HEK293 (cell line): ENCODE results near the gene TCOF1.

Experiments used
- CTCF ChIA-PET: fragments of 350-600 bp; formaldehyde crosslinking; extraction: SDS; loops from one replicate; lab custom pipeline; 2021; ENCODE audit warnings: antibody characterized with exemption; lab: Yijun Ruan, JAX
- POLR2A ChIA-PET: fragments of 300-600 bp; formaldehyde crosslinking; extraction: SDS; loops from one replicate; lab custom pipeline; 2020; ENCODE audit warnings: antibody characterized with exemption, inconsistent platforms; lab: Yijun Ruan, JAX
- H3K27ac ChIP-seq: fragments of 200-500 bp; sonication (Bioruptor generic); 2 replicates; pipeline ENCODE4 v1.5.1; 2014; ENCODE audit warnings: low read depth, low read length, control low read depth, inconsistent platforms; ENCODE audit errors: extremely low read depth
- H3K36me3 ChIP-seq, 2 experiments: fragments of 200-500 bp in 1 of 2; sonication (Bioruptor generic) in 1 of 2; 1 replicate in 1 of 2; 2 replicates in 1 of 2; pipeline ENCODE4 v1.5.1; 2014 to 2017; ENCODE audit warnings: inconsistent platforms in 2 of 2, low read length in 2 of 2; ENCODE audit not compliant: control insufficient read depth in 2 of 2, insufficient read depth in 1 of 2
- H3K4me1 ChIP-seq: fragments of 200-500 bp; sonication (Bioruptor generic); 2 replicates; pipeline ENCODE4 v1.5.1; 2014; ENCODE audit warnings: mild to moderate bottlenecking, low read length, inconsistent platforms; ENCODE audit not compliant: control insufficient read depth, insufficient read depth
- H3K4me3 ChIP-seq: 2 replicates; pipeline ENCODE4 v1.5.1; 2011; ENCODE audit warnings: low read depth, mild to moderate bottlenecking, control low read depth, low read length, moderate library complexity
- H3K9me3 ChIP-seq: fragments of 200-500 bp; sonication (Bioruptor generic); 2 replicates; pipeline ENCODE4 v1.5.1; 2014; ENCODE audit warnings: low read depth, low read length, inconsistent platforms; ENCODE audit not compliant: control insufficient read depth, insufficient read depth
- IKZF3 ChIP-seq: fragments of 450-650 bp; IDR thresholded peaks from 2 replicates; pipeline ENCODE4 v1.5.0; 2018; ENCODE audit warnings: missing biosample characterization, mild to moderate bottlenecking, missing genetic modification characterization, moderate library complexity
- KLF10 ChIP-seq: fragments of 450-650 bp; IDR thresholded peaks from 2 replicates; pipeline ENCODE4 v1.5.1; 2018; ENCODE audit warnings: missing biosample characterization, mild to moderate bottlenecking, missing genetic modification characterization
- MZF1 ChIP-seq: fragments of 450-650 bp; formaldehyde crosslinking; IDR thresholded peaks from 2 replicates; pipeline ENCODE4 v1.5.1; 2017; ENCODE audit warnings: missing biosample characterization, missing genetic modification characterization, borderline replicate concordance
- SCRT2 ChIP-seq: fragments of 450-650 bp; formaldehyde crosslinking; IDR thresholded peaks from 2 replicates; pipeline ENCODE4 v1.5.1; 2016; ENCODE audit warnings: missing biosample characterization, missing genetic modification characterization
- ZBTB1 ChIP-seq: fragments of 450-650 bp; formaldehyde crosslinking; IDR thresholded peaks from 2 replicates; pipeline ENCODE4 v1.5.1; 2016; ENCODE audit warnings: missing biosample characterization, missing genetic modification characterization
- ZBTB17 ChIP-seq: fragments of 450-650 bp; formaldehyde crosslinking; IDR thresholded peaks from 2 replicates; pipeline ENCODE4 v1.5.1; 2016; ENCODE audit warnings: missing biosample characterization, missing genetic modification characterization
- ZBTB8A ChIP-seq: fragments of 450-650 bp; formaldehyde crosslinking; IDR thresholded peaks from 2 replicates; pipeline ENCODE4 v1.5.1; 2016; ENCODE audit warnings: missing biosample characterization, missing genetic modification characterization
- ZFP37 ChIP-seq: fragments of 450-650 bp; formaldehyde crosslinking; IDR thresholded peaks from 2 replicates; pipeline ENCODE4 v1.5.1; 2016; ENCODE audit warnings: missing biosample characterization, missing genetic modification characterization
- ZIC2 ChIP-seq: fragments of 450-650 bp; formaldehyde crosslinking; IDR thresholded peaks from 2 replicates; pipeline ENCODE4 v1.5.1; 2016; ENCODE audit warnings: missing biosample characterization, missing genetic modification characterization
- ZNF121 ChIP-seq: fragments of 450-650 bp; formaldehyde crosslinking; IDR thresholded peaks from 2 replicates; pipeline ENCODE4 v1.5.1; 2016; ENCODE audit warnings: missing biosample characterization, missing genetic modification characterization
- ZNF169 ChIP-seq: fragments of 450-650 bp; formaldehyde crosslinking; IDR thresholded peaks from 2 replicates; pipeline ENCODE4 v1.5.1; 2016; ENCODE audit warnings: missing biosample characterization, missing genetic modification characterization
- ZNF19 ChIP-seq: fragments of 450-650 bp; formaldehyde crosslinking; IDR thresholded peaks from 2 replicates; pipeline ENCODE4; 2016; ENCODE audit warnings: missing biosample characterization, missing genetic modification characterization, low read depth
- ZNF223 ChIP-seq: fragments of 450-650 bp; formaldehyde crosslinking; IDR thresholded peaks from 2 replicates; pipeline ENCODE4 v1.5.1; 2016; ENCODE audit warnings: missing biosample characterization, missing genetic modification characterization
- ZNF23 ChIP-seq: fragments of 450-650 bp; formaldehyde crosslinking; IDR thresholded peaks from 2 replicates; pipeline ENCODE4 v1.5.1; 2016; ENCODE audit warnings: missing biosample characterization, missing genetic modification characterization, borderline replicate concordance
- ZNF311 ChIP-seq: fragments of 450-650 bp; formaldehyde crosslinking; IDR thresholded peaks from 2 replicates; pipeline ENCODE4 v1.5.1; 2017; ENCODE audit warnings: missing biosample characterization, missing genetic modification characterization, borderline replicate concordance
- ZNF391 ChIP-seq: fragments of 450-650 bp; formaldehyde crosslinking; IDR thresholded peaks from 2 replicates; pipeline ENCODE4 v1.5.1; 2016; ENCODE audit warnings: low read depth, missing biosample characterization, missing genetic modification characterization, borderline replicate concordance
- ZNF473 ChIP-seq: fragments of 450-650 bp; formaldehyde crosslinking; IDR thresholded peaks from 2 replicates; pipeline ENCODE4 v1.5.1; 2017; ENCODE audit warnings: missing biosample characterization, missing genetic modification characterization
- ZNF529 ChIP-seq: fragments of 450-650 bp; formaldehyde crosslinking; IDR thresholded peaks from 2 replicates; pipeline ENCODE4 v1.5.1; 2017; ENCODE audit warnings: missing genetic modification characterization, missing biosample characterization; ENCODE audit not compliant: insufficient replicate concordance
- ZNF660 ChIP-seq: fragments of 450-650 bp; IDR thresholded peaks from 2 replicates; pipeline ENCODE4 v1.5.1; 2018; ENCODE audit warnings: missing biosample characterization, mild to moderate bottlenecking, missing genetic modification characterization
- ZNF768 ChIP-seq: fragments of 450-650 bp; formaldehyde crosslinking; IDR thresholded peaks from 2 replicates; pipeline ENCODE4 v1.5.1; 2018; ENCODE audit warnings: missing biosample characterization, mild to moderate bottlenecking, missing genetic modification characterization
- ZSCAN30 ChIP-seq: fragments of 450-650 bp; IDR thresholded peaks from 2 replicates; pipeline ENCODE4 v1.5.1; 2018; ENCODE audit warnings: missing biosample characterization, mild to moderate bottlenecking, missing genetic modification characterization, moderate library complexity
- ZXDB ChIP-seq: fragments of 450-650 bp; formaldehyde crosslinking; IDR thresholded peaks from 2 replicates; pipeline ENCODE4 v1.5.1; 2016; ENCODE audit warnings: missing biosample characterization, missing genetic modification characterization
- TF ChIP-seq, protein P1 (sequence below): fragments of 450-650 bp; formaldehyde crosslinking; IDR thresholded peaks from 2 replicates; pipeline ENCODE4 v1.5.1; 2017; ENCODE audit warnings: missing biosample characterization, missing genetic modification characterization
- TF ChIP-seq, protein P2 (sequence below): fragments of 450-650 bp; formaldehyde crosslinking; IDR thresholded peaks from 2 replicates; pipeline ENCODE4 v1.5.1; 2016; ENCODE audit warnings: missing biosample characterization, missing genetic modification characterization
- TF ChIP-seq, protein P3 (sequence below): fragments of 450-650 bp; formaldehyde crosslinking; optimal IDR thresholded peaks from 2 replicates; pipeline ENCODE3; 2016; ENCODE audit warnings: missing biosample characterization, mild to moderate bottlenecking, missing genetic modification characterization
- TF ChIP-seq, protein P4 (sequence below): fragments of 450-650 bp; formaldehyde crosslinking; IDR thresholded peaks from 2 replicates; pipeline ENCODE4 v1.5.1; 2016; ENCODE audit warnings: missing biosample characterization, missing genetic modification characterization, low read depth

The TCOF1 gene

DNA sequence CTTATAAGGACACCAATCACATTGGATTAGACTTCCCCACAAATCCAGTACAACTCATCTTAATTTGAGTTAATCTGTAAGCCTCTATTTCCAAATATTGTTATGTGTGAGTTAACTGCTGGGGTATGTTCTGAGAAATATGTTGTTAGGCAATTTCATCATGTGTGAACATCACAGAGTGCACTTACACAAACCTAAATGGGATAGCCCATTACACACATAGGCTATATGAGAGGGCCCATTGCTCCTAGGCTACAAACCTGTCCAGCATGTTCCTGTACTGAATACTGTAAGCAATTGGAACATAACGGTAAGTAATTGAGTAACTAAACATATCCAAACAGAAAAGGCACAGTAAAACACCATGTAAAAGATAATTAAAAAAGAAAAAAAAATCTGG, 35.7 kb upstream of the TCOF1 start:
- Histone ChIP-seq H3K4me1 (peaks cover 7% of the 10 kb centered on the region), H3K27ac (no peak overlapping the region), H3K9me3 (no peaks in the 10 kb centered on the region), H3K4me3 (no peak overlapping the region), H3K36me3 (no peaks in the 10 kb centered on the region)
- POLR2A ChIA-PET: no interaction called here
- CTCF ChIA-PET: no interaction called here
- TF ChIP-seq ZNF23: no peak
- no peak for TF ChIP-seq ZBTB1
- TF ChIP-seq IKZF3 (tag by site-specific recombination): no peak
- no peak for TF ChIP-seq ZNF19 (tag by site-specific recombination)
- no peak for TF ChIP-seq ZNF121
- TF ChIP-seq ZBTB8A (tag by site-specific recombination): no peak
- no peak for TF ChIP-seq ZXDB (tag by site-specific recombination)
- TF ChIP-seq, protein P1, sequence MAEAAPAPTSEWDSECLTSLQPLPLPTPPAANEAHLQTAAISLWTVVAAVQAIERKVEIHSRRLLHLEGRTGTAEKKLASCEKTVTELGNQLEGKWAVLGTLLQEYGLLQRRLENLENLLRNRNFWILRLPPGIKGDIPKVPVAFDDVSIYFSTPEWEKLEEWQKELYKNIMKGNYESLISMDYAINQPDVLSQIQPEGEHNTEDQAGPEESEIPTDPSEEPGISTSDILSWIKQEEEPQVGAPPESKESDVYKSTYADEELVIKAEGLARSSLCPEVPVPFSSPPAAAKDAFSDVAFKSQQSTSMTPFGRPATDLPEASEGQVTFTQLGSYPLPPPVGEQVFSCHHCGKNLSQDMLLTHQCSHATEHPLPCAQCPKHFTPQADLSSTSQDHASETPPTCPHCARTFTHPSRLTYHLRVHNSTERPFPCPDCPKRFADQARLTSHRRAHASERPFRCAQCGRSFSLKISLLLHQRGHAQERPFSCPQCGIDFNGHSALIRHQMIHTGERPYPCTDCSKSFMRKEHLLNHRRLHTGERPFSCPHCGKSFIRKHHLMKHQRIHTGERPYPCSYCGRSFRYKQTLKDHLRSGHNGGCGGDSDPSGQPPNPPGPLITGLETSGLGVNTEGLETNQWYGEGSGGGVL (tag by site-specific recombination): no peak
- TF ChIP-seq ZSCAN30 (tag by site-specific recombination): no peak
- TF ChIP-seq ZNF660: no peak
- no peak for TF ChIP-seq ZIC2
- TF ChIP-seq KLF10 (tag by site-specific recombination): no peak
- no peak for TF ChIP-seq ZNF529 (tag by site-specific recombination)
- TF ChIP-seq, protein P2, sequence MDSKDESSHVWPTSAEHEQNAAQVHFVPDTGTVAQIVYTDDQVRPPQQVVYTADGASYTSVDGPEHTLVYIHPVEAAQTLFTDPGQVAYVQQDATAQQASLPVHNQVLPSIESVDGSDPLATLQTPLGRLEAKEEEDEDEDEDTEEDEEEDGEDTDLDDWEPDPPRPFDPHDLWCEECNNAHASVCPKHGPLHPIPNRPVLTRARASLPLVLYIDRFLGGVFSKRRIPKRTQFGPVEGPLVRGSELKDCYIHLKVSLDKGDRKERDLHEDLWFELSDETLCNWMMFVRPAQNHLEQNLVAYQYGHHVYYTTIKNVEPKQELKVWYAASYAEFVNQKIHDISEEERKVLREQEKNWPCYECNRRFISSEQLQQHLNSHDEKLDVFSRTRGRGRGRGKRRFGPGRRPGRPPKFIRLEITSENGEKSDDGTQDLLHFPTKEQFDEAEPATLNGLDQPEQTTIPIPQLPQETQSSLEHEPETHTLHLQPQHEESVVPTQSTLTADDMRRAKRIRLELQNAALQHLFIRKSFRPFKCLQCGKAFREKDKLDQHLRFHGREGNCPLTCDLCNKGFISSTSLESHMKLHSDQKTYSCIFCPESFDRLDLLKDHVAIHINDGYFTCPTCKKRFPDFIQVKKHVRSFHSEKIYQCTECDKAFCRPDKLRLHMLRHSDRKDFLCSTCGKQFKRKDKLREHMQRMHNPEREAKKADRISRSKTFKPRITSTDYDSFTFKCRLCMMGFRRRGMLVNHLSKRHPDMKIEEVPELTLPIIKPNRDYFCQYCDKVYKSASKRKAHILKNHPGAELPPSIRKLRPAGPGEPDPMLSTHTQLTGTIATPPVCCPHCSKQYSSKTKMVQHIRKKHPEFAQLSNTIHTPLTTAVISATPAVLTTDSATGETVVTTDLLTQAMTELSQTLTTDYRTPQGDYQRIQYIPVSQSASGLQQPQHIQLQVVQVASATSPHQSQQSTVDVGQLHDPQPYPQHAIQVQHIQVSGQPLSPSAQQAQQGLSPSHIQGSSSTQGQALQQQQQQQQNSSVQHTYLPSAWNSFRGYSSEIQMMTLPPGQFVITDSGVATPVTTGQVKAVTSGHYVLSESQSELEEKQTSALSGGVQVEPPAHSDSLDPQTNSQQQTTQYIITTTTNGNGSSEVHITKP (tag by site-specific recombination): no peak
- TF ChIP-seq ZFP37: no peak
- TF ChIP-seq, all 188 proteins: peak for 0

DNA sequence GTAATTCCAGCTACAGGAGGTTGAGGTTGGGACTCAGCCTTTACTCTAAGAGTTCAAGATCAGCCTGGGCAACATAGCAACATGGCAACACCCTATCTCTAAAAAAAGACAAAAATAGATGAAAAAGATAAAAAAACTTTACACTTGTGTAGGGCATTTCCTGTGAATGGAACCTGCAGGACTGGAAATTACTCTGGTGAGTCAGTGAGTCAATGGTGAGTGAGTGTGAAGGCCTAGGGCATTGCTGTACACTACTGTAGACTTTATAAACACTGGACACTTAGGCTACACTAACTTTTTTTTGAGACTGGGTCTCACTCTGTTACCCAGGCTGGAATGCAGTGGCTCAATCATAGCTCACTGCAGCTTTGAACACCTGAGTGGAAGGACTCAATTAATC, 35.3 kb upstream of the TCOF1 start:
- H3K4me3 ChIP-seq: no peak overlapping the region
- ChIA-PET POLR2A (no interaction called here), CTCF (interaction anchor here (1.4 kb wide), 1 partner anchor 29 kb away, joined by 6 read pairs; no protein-coding TSS in a partner anchor)
- H3K27ac ChIP-seq: no peak overlapping the region
- peaks cover 7% of the 10 kb centered on the region for H3K4me1 ChIP-seq
- no peaks in the 10 kb centered on the region for H3K36me3 ChIP-seq
- H3K9me3 ChIP-seq: no peaks in the 10 kb centered on the region
- no peak for TF ChIP-seq ZNF391 (tag by site-specific recombination)
- no peak for TF ChIP-seq ZNF223 (tag by site-specific recombination)

DNA sequence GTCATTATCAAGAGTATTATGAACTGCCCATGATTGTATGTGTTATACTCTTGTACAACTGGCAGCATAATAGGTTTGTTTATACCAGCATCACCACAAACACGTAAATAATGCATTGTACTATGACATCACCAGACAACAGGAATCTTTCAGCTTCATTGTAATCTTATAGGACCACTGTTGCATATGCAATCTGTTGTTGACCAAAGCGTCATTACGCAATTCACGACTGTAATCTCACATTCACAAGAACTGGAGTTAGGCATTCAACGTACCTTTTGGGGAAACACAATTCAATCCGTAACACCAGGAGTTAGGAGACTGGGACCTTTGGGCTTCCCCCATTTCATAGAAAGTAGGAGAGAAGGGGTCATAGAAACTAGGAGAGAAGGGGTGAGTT, 34.4 kb upstream of the TCOF1 start:
- no peak overlapping the region for H3K27ac ChIP-seq
- H3K36me3 ChIP-seq: no peaks in the 10 kb centered on the region
- ChIA-PET POLR2A (no interaction called here), CTCF (interaction anchor here (0.7 to 1.4 kb wide), 2 partner anchors 14 to 28 kb away, joined by 3 to 6 read pairs; no protein-coding TSS in a partner anchor)
- no peak overlapping the region for H3K4me3 ChIP-seq
- H3K9me3 ChIP-seq: no peaks in the 10 kb centered on the region
- peaks cover 7% of the 10 kb centered on the region for H3K4me1 ChIP-seq
- no peak for TF ChIP-seq MZF1 (tag by site-specific recombination)
- no peak for TF ChIP-seq ZNF473 (tag by site-specific recombination)
- no peak for TF ChIP-seq ZBTB17 (tag by site-specific recombination)
- no peak for TF ChIP-seq ZNF311
- TF ChIP-seq ZNF768 (tag by site-specific recombination): no peak
- TF ChIP-seq SCRT2 (tag by site-specific recombination): peak; percentile 62; the same call in 1 of the 2 replicates
- no peak for TF ChIP-seq ZNF169 (tag by site-specific recombination)
- TF ChIP-seq, protein P3, sequence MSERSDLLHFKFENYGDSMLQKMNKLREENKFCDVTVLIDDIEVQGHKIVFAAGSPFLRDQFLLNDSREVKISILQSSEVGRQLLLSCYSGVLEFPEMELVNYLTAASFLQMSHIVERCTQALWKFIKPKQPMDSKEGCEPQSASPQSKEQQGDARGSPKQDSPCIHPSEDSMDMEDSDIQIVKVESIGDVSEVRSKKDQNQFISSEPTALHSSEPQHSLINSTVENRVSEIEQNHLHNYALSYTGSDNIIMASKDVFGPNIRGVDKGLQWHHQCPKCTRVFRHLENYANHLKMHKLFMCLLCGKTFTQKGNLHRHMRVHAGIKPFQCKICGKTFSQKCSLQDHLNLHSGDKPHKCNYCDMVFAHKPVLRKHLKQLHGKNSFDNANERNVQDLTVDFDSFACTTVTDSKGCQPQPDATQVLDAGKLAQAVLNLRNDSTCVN (tag by site-specific recombination): no peak
- TF ChIP-seq, protein P4, sequence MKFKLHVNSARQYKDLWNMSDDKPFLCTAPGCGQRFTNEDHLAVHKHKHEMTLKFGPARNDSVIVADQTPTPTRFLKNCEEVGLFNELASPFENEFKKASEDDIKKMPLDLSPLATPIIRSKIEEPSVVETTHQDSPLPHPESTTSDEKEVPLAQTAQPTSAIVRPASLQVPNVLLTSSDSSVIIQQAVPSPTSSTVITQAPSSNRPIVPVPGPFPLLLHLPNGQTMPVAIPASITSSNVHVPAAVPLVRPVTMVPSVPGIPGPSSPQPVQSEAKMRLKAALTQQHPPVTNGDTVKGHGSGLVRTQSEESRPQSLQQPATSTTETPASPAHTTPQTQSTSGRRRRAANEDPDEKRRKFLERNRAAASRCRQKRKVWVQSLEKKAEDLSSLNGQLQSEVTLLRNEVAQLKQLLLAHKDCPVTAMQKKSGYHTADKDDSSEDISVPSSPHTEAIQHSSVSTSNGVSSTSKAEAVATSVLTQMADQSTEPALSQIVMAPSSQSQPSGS (tag by site-specific recombination): peak; percentile 65
